T-helper 1 cell treated with Interleukin-12 subunit alpha and Interleukin-12 subunit beta and Interleukin-4 antibody, amounts not matched to agents 30 ng/mL and 1 ng/mL, for 36 hours (primary cell): ENCODE data around the gene RASSF5. TPM values are rescaled to one million over a fixed set of nuclear protein-coding genes. Genes with fewer than 3 reads are reported as not detected.
"Not testable (repeated sequence)": the region's sequence is repeated elsewhere in the genome, so short reads cannot be mapped to it uniquely, and the experiment has no call there.

Experiments used
- intact Hi-C: fragments of 100-400 bp; cut with micrococcal nuclease; formaldehyde crosslinking; loops from one replicate; pipeline ENCODE4 v1.15.1; 2024
- total RNA-seq: library from RNA; stranded (reverse); gene quantifications from 2 replicates; pipeline ENCODE4 v1.2.3, GENCODE V29; 2022

RASSF5 gene
- total RNA-seq, 1 donor from 2014 or later: 252 TPM

DNA sequence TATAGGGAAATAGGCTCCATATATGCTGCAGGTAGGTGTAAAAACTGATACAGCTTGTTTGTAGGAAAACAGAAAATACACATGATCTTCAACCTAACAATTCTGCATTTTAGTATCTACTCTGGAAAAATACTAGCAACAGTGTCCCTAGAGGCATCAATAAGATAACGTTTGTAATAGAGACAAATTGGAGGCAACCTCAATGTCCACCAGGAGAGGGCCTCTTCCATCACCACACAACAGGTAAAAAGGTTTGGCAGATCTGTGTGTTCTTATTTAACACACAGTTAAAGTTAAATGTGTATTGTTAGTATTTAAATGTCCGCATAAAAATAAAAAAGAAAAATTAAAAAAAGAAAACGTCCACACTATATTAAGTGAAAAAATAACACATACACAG, 99.5 kb downstream of the RASSF5 start:
- intact Hi-C loops: no loop called here

DNA sequence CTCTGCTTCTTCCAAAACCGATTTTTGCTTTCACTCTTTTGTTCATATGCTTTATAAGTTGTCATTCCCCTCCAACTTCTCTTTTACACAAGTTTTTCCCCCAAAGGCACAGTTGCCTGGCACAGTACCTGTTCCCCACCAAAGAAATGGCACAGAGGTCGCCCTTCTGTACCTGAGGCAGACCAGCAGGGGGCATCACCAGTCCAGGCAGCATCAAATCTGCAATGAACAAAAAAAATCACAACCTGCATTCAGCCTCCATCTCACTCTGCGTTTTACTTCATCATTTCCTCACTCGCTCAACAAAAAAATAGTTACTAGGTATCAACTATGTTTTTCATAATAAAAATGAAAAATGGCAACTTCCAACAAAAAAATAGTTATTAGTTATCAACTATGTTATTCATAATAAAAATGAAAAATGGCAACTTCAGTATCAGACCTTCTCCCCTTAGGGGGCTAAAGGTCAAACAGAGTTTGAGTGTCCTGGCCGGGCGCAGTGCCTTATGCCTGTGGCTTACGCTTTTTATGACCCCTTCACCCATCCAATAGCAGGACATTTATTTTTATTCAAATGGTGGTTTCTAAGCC, 100.9 kb downstream of the RASSF5 start:
- intact Hi-C loops: loop anchor here (1.0 to 2.0 kb wide), 4 partner anchors 51 to 305 kb away; no protein-coding TSS in a partner anchor

DNA sequence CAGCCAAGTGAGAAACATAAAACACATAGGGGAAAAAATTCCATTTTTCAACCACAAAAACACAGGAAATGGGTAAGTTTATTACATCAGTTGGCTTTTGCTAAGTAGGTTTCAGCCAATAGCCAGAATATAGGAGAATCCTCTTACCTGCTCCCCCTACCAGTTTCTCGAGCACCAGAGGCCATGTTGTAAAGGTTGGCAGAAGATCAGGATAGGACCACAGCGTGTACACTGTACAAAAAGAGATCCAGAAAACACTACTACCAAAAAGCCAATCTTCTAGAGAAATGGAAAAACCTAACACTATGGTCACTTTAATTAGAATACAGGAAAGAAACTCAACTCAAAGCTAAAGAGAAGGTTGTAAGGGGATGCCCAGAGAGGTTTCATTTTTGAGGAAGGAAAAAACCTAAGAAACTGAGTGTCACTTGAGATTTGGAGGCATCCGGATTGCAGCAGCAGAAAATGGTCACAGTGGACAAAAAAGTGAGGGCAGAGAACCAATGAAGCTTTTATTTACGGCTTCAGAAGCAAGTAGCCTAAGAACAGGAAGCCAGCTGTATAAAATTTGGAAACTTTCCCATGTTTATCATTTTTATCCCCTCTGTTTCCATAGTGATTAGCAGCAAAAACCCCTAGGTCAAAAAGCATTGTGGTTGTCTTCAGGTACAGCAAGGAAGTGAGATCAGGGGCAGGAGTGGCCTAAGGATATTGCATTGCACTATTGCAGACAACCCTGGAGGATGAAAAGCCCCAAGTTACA, 102.1 kb downstream of the RASSF5 start:
- intact Hi-C loops: loop anchor here (1.0 to 2.0 kb wide), 7 partner anchors 19 to 373 kb away; no protein-coding TSS in a partner anchor

DNA sequence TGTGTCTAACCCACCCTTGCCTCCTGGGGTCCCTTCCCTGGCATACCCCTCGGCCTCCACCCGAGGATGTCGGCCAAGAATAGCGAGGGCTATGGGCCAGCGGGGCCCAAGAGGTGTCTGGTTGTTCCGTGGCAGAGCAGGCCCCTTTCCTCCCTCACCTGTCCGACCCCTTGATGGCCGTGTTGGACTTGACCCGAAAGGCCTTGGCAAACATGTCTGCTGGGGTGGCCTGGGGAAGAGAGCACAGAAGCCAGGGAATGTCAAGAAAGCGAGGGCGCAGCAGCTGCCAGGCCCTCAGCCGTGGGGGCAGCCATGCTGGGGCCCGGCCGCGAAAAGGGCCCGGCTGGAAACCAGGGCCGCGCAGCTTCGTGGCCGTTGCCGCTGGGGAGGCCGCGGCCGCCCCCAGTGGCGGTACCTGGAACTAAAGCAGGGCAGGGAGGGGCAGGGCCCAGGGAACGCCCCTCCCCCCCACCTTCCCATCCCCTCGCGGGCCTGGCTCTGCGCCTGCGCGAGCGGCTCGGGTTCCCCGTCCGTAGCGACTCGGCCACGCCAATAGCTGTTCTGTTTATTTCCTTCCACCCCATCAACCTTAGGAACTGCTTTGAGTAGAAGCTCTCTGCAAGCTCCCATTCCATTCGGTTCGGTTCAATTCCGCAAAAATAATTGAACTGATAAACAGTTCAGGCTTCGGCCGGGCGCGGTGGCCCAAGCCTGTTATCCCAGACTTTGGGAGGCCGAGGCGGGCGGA, 105.0 kb downstream of the RASSF5 start, which contains the start of gene EIF2D:
EIF2D (minus strand) TSS at position 337 of the 748 bp plus-strand sequence; CDS start at position 214, 123 bp downstream.
- intact Hi-C loops: loop anchor here (1.0 kb wide), 4 partner anchors 23 to 709 kb away; partner anchors contain the start of genes CD55 and DYRK3

DNA sequence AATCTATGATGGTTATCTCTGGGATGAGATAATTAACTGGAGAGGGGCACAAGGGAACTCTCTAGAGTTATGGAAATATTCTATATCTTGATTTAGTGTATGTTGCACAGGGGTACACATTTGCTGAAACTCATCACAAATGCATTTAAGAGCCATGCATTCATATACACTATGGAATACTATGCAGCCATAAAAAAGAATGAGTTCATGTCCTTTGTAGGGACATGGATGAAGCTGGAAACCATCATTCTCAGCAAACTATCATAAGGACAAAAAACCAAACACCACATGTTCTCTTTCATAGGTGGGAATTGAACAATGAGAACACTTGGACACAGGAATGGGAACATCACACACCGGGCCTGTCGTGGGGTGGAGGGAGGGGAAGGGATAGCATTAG, 119.1 kb downstream of the RASSF5 start:
- intact Hi-C loops: not testable (repeated sequence)

DNA sequence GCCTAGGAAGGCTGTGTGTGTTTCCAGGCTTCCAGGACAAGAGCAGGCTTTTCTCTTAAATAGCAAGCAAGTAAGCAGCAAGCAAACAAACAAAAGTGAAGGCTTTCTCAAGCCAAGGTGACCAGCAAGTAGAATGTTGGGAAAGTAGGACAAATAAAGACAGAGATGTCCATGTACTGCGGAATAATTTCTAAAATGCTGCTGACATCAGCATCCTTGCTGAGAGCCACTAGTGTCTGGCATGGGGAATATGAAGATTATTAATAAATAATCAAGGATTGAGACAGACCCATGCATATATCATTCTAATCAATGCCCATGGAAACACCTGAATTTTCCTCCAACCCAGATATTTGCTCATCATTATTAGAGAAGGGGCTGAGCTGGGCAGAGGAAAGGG, 121.6 kb downstream of the RASSF5 start:
- intact Hi-C loops: no loop called here

DNA sequence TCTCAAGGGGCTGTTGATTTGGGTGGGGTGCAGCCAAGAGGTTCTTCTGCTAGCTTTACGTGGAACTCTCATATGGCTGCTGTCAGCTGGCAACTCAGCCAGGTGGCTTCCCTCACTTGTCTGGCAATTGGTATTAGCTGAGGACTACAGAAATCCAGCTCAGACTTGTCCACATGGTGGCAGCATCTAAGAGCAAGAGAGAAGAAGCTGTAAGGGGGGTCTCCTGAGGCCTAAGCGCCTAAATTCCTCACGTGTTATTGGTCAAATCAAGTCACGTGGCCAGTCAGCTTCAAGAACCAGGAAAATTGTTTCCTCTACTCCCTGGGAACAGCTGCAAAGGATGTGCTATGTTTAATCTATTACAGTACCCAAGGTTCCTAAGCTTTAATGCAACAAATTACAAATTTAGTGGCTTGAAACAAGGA, 123.8 kb downstream of the RASSF5 start:
- intact Hi-C loops: no loop called here

DNA sequence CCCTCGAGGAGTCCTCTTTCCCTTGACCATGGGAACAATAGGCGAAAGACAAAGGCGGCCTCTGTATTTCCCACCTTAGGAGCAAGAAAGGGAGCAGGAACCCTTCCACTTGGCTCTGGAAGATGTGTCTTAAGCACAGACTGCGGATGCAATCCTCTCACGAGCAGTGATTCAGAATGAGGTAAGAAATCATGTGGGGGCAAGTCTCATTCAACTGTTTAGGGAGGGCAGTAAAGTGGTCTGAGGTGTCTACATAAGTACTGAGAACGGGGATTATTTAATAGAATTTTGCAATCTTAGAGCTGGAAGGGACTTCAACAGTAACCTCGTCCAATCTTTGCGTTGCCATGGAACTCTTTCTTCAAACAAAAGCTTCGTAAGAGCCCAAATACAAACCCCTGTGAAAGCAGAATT, 126.4 kb downstream of the RASSF5 start:
- intact Hi-C loops: loop anchor here (1.0 to 2.0 kb wide), 7 partner anchors 31 to 866 kb away; no protein-coding TSS in a partner anchor

DNA sequence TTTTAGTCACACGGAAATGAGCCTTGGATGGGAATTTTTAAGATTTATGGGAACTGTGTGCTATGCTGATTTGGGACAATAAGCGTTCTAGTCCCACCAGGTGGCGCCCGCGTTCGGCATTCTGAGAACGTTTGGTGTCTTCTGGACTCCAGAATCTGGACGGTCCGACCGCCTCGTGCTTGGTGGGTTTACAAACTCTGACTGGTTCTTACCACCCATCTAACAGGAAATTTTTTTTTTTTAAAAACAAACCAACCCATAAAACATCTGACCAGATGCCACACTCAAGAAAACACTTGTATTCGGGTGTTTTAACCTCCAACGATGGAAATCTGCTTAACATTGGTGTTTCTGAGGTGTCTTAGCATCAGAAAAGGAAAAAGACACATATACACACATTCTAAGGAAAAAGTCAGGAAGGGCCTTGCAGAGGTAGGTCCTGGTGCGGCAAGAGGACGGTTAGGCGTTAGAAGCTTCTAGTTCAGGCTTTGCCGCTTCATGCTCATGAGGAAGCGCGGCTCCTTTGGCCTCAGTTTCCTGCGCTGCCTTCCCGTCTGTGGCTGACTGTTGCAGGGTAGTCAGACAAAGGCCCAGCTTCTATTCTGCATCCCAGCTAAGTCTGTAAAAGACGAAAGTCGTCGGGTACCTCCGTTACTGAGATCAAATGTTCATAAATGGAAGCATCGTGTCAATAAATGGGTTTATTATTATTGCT, 127.2 kb downstream of the RASSF5 start:
- intact Hi-C loops: loop anchor here (1.0 to 2.0 kb wide), 15 partner anchors 22 to 865 kb away; partner anchors contain the start of genes EIF2D, IKBKE, PFKFB2 and RASSF5

DNA sequence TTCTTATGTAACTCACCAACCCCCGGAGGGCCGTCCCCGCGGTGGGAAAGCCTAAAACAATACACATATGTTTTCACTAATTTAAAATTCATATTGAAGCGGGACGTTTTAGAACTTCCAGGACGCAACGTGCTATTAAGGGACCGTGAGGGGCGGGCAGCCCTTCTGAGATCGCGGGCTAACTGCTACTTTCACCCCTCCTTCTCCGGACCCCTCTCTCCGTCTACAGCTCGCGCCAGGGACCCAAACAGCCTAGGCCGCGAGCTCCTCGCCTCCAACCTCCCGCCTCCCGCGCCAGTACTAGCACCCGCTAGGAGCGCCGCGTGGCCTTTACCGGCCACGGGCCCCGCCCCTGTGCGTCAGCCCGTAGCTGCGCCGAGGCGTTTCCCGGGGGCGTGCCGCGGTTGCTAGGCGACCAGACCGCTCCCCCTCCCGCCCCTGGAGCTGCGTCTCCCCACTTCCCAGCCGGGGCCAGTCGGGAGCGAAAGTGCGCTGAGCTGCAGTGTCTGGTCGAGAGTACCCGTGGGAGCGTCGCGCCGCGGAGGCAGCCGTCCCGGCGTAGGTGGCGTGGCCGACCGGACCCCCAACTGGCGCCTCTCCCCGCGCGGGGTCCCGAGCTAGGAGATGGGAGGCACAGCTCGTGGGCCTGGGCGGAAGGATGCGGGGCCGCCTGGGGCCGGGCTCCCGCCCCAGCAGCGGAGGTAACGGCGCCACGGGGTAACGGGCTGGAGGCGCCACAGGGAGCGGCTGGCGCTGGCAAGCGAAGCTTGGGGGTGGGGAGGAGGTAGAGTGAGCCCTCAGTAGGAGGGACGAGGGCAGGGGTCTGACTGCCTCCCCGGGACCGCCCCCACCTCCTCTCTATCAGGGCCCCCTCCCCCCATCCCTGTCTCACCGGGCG, 128.0 kb downstream of the RASSF5 start, which contains the start of gene DYRK3:
DYRK3 (plus strand) TSS at position 457 of the 898 bp plus-strand sequence; CDS start at position 625, 168 bp downstream.
- intact Hi-C loops: loop anchor here (1.0 to 2.0 kb wide), 11 partner anchors 23 to 441 kb away; partner anchors contain the start of genes EIF2D, IKBKE, PFKFB2 and RASSF5

DNA sequence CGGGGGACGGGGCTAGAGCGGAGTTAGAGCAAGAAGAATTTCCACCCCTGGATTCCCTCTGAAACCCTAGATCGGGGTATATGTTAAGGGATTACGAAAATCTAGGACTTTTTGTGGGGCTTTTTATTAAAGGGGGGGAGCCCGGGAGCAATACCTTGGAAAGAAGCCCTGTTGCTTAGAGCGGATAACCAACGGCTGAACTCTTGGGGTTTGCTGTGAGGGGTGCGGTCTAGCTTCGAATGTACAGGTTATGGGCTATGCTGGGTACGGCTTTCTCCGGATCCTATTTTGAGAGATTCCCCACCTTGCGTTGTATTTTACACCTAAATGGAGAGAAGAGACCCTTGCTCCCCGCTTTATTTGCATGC, 128.6 kb downstream of the RASSF5 start:
- intact Hi-C loops: loop anchor here (1.0 to 2.0 kb wide), 12 partner anchors 22 to 441 kb away; partner anchors contain the start of genes EIF2D, IKBKE, PFKFB2 and RASSF5

DNA sequence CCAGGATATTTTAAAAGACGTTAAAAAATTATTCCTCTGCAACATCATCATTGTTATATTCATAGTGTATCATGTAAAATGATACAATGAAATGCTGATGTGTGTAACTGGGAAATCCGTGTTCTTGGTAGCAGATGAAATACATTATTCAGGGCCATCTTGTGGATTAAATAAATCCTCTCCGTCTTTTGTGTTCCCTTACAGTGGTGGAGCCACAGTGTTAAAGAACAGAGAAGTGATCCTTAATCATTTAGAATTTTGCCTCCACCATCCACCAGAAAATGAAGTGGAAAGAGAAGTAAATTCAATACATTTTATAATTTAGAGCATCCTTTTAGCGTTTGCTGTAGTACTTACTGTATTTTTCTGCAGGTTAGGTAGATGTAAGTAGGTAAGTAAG, 129.3 kb downstream of the RASSF5 start:
- intact Hi-C loops: loop anchor here (1.0 kb wide), 1 partner anchor 22 kb away; no protein-coding TSS in a partner anchor

DNA sequence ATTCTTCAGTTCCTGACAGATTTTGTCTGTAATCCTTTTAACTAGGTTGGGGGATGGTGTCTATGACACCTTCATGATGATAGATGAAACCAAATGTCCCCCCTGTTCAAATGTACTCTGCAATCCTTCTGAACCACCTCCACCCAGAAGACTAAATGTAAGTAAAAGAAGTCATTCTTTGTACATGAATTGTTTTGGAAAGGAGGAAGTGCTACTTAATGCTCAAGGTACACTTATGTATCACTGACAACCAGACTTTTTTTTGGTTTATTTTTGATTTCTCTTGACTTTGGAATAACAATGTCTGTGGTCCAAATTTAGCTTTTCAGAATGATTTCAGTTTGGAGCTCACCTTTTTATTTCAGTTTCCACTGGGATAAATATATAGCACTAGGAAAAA, 130.3 kb downstream of the RASSF5 start:
- intact Hi-C loops: loop anchor here (1.0 kb wide), 1 partner anchor 280 kb away; no protein-coding TSS in a partner anchor

Other genes starting within 250 kb of the RASSF5 start
- gene IKBKE, start 37.1 kb upstream of the RASSF5 start, total RNA-seq: 228 and 229 TPM in 2 replicates
- gene EIF2D, start 104.9 kb downstream of the RASSF5 start, total RNA-seq: 49.3 and 49.5 TPM in 2 replicates
- gene DYRK3, start 128.0 kb downstream of the RASSF5 start, total RNA-seq: 11.2 and 13.6 TPM in 2 replicates
- 98.5 and 100 TPM in 2 replicates for gene MAPKAPK2, start 177.4 kb downstream of the RASSF5 start, total RNA-seq